B cell (primary cell): Measurements from ENCODE around the gene ADARB2.

Experiments used
- EZH2 ChIP-seq: IDR thresholded peaks from 2 replicates; pipeline ENCODE4 v1.6.1; 2012; ENCODE audit warnings: borderline replicate concordance, low read depth, mild to moderate bottlenecking, moderate library complexity, low read length; ENCODE audit not compliant: insufficient read depth, poor library complexity, severe bottlenecking
- TF ChIP-seq, protein P1 (sequence below): fragments of 200-600 bp; IDR thresholded peaks from one replicate; pipeline ENCODE4 v1.8.0; 2022; ENCODE audit warnings: antibody characterized with exemption, mild to moderate bottlenecking

DNA sequence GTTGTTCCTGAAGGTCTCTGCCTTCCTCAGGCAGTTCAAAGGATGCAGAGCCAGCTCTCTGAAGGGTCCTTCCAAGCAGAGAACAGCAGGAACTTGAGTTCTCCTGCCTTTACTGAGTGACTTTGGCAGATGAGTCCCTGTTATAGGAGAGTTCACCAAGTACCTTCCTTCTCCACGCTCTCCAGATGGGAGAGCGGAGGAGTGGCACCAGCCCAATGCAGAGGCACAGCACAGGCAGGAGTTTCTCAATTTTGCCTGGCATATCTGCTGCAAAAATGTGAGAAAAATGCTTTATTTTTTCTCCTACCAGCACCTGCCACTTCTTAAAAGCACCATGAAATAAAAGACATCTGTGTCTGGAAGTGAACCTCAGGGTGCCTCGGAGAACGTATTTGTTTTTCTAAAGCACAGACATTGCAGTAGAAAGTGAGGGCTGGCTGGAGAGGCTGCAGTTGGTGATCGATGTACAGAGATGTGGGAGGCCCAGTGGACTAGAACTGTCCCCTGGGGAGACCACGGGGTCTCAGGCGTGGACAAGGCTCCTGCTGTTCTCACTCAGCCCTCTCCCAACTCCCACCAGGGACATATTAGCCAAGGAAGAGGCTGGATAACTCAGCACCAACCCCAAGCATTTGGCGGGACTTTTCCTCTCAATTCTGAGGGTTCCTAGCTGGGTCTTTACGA, 506.6 kb downstream of the ADARB2 start:
- TF ChIP-seq, protein P1, sequence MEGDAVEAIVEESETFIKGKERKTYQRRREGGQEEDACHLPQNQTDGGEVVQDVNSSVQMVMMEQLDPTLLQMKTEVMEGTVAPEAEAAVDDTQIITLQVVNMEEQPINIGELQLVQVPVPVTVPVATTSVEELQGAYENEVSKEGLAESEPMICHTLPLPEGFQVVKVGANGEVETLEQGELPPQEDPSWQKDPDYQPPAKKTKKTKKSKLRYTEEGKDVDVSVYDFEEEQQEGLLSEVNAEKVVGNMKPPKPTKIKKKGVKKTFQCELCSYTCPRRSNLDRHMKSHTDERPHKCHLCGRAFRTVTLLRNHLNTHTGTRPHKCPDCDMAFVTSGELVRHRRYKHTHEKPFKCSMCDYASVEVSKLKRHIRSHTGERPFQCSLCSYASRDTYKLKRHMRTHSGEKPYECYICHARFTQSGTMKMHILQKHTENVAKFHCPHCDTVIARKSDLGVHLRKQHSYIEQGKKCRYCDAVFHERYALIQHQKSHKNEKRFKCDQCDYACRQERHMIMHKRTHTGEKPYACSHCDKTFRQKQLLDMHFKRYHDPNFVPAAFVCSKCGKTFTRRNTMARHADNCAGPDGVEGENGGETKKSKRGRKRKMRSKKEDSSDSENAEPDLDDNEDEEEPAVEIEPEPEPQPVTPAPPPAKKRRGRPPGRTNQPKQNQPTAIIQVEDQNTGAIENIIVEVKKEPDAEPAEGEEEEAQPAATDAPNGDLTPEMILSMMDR, result no peak
- TF ChIP-seq EZH2, result no peak
